Activated B cell treated with CpG ODN at 0.5 μM for 24 hours (primary cell): ENCODE measurements around the gene REG3A. TPM values are rescaled to one million over a fixed set of nuclear protein-coding genes. Genes with fewer than 3 reads are reported as not detected.

Source experiments
- ATAC-seq: fragments of 200-7000 bp; cut with Tn5 transposase; one replicate; pipeline ENCODE4 v1.10.0; 2021; ENCODE audit warnings: low read depth, mild to moderate bottlenecking, moderate library complexity
- CTCF ChIA-PET: fragments of 350-600 bp; sonication (Branson Sonifier 250); formaldehyde crosslinking; loops from one replicate; lab custom pipeline; 2021; ENCODE audit warnings: antibody characterized with exemption; lab: Charles Lee
- POLR2A ChIA-PET: fragments of 350-600 bp; sonication (Branson Sonifier 250); formaldehyde crosslinking; loops from one replicate; lab custom pipeline; 2021; ENCODE audit warnings: antibody characterized with exemption; lab: Charles Lee
- DNase-seq: peaks from one replicate; pipeline ENCODE4 v3.0.0; 2022
- H3K27ac Mint-ChIP-seq: one replicate; pipeline ENCODE4 v1.8.0; 2020; ENCODE audit warnings: mixed read lengths
- H3K27me3 Mint-ChIP-seq: one replicate; pipeline ENCODE4 v1.8.0; 2021; ENCODE audit warnings: mixed read lengths
- H3K36me3 Mint-ChIP-seq: one replicate; pipeline ENCODE4 v1.8.0; 2021; ENCODE audit warnings: low read depth, mixed read lengths
- H3K4me1 Mint-ChIP-seq: one replicate; pipeline ENCODE4 v1.8.0; 2021; ENCODE audit warnings: mixed read lengths
- H3K4me3 Mint-ChIP-seq: one replicate; pipeline ENCODE4 v1.8.0; 2020; ENCODE audit warnings: mild to moderate bottlenecking, mixed read lengths
- H3K9me3 Mint-ChIP-seq: one replicate; pipeline ENCODE4 v1.8.0; 2020; ENCODE audit warnings: mixed read lengths
- intact Hi-C: fragments of 100-400 bp; cut with micrococcal nuclease; formaldehyde crosslinking; loops from one replicate; pipeline ENCODE4 v1.15.1; 2024
- total RNA-seq: library from RNA; stranded (reverse); gene quantifications from 2 replicates; pipeline ENCODE4 v1.2.3, GENCODE V29; 2022
- TF ChIP-seq, protein P1 (sequence below): fragments of 200-600 bp; IDR thresholded peaks from one replicate; pipeline ENCODE4 v1.8.0; 2022; ENCODE audit warnings: antibody characterized with exemption, mild to moderate bottlenecking

The REG3A gene
- total RNA-seq, 1 donor from 2014 or later: not detected

DNA sequence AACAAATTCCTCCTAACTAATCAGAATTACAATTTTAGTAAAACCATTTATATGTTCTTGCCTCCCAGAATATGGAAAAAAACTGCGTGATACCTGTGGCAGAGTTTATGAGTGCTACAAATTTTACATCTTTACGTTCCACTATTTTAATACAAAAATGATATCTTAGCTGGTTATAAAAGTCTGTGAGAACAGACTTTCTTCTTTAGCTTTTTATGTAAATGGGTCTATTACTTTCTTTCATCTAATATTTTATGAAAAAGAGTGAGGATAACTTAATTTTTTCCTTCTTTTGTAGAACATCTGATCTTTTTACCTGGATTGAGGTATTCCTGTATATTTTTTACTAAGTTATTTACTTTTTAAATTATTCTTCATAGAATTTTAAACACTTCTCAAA lies 22.1 kb upstream of the REG3A start:
- POLR2A ChIA-PET: no interaction called here
- ATAC-seq: no peak
- Mint-ChIP-seq H3K4me1 (no peaks in the 10 kb centered on the region), H3K27me3 (no peaks in the 10 kb centered on the region), H3K9me3 (peaks cover 11% of the 10 kb centered on the region), H3K27ac (no peak overlapping the region), H3K36me3 (no peaks in the 10 kb centered on the region), H3K4me3 (no peak overlapping the region)
- no peak for DNase-seq
- intact Hi-C loops: no loop called here
- CTCF ChIA-PET: no interaction called here
- TF ChIP-seq, protein P1, sequence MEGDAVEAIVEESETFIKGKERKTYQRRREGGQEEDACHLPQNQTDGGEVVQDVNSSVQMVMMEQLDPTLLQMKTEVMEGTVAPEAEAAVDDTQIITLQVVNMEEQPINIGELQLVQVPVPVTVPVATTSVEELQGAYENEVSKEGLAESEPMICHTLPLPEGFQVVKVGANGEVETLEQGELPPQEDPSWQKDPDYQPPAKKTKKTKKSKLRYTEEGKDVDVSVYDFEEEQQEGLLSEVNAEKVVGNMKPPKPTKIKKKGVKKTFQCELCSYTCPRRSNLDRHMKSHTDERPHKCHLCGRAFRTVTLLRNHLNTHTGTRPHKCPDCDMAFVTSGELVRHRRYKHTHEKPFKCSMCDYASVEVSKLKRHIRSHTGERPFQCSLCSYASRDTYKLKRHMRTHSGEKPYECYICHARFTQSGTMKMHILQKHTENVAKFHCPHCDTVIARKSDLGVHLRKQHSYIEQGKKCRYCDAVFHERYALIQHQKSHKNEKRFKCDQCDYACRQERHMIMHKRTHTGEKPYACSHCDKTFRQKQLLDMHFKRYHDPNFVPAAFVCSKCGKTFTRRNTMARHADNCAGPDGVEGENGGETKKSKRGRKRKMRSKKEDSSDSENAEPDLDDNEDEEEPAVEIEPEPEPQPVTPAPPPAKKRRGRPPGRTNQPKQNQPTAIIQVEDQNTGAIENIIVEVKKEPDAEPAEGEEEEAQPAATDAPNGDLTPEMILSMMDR: no peak

DNA sequence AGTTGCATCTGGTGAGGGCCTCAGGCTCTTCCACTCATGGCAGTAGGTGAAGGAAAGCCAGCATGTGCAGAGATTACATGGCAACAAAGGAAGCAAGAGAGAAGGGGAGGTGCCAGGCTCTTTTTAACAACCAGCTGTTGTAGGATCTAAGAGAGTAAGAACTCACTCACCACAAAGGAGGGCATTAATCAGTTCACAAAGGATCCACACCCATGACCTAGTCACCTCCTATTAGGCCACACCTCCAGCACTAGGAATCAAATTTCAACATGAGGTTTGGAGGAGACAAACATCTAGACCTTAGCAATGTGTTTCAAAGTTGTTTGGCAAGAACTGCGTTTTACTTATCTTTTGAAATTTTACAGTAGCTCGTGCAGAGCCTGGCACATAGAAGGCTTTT lies 20.5 kb upstream of the REG3A start:
- POLR2A ChIA-PET: no interaction called here
- intact Hi-C loops: no loop called here

DNA sequence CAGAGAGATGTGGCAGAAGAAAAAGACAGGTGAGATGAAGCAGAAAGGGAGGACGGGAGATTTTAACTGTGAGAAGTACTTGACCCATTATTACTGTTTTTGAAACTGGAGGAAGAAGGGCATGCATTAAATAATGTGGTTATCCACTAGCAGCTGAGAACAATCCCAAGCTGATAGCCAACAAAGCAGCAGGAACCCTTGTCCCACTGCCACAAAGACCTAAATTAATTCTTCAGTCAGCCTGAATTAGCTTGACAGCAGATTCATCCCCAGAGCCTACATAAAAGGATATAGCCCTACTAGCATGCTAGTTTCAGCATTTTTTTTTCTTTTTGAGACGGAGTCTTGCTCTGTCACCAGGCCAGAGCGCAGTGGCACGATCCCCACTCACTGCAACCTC lies 19.5 kb upstream of the REG3A start:
- ChIA-PET POLR2A (no interaction called here), CTCF (no interaction called here)
- Mint-ChIP-seq H3K4me3 (no peak overlapping the region), H3K27ac (no peak overlapping the region), H3K27me3 (no peaks in the 10 kb centered on the region), H3K9me3 (peaks cover 9% of the 10 kb centered on the region), H3K36me3 (no peaks in the 10 kb centered on the region), H3K4me1 (no peaks in the 10 kb centered on the region)
- ATAC-seq (no peak), DNase-seq (no peak)
- intact Hi-C loops: no loop called here
- TF ChIP-seq, protein P1: no peak

More for the DNA sequence above, 20.5 kb upstream of the REG3A start:
- Mint-ChIP-seq H3K27ac (no peak overlapping the region), H3K4me1 (no peaks in the 10 kb centered on the region), H3K4me3 (no peak overlapping the region), H3K36me3 (no peaks in the 10 kb centered on the region), H3K27me3 (no peaks in the 10 kb centered on the region), H3K9me3 (peaks cover 11% of the 10 kb centered on the region)
- no peak for DNase-seq
- no peak for ATAC-seq
- TF ChIP-seq, protein P1: no peak
- CTCF ChIA-PET: no interaction called here

DNA sequence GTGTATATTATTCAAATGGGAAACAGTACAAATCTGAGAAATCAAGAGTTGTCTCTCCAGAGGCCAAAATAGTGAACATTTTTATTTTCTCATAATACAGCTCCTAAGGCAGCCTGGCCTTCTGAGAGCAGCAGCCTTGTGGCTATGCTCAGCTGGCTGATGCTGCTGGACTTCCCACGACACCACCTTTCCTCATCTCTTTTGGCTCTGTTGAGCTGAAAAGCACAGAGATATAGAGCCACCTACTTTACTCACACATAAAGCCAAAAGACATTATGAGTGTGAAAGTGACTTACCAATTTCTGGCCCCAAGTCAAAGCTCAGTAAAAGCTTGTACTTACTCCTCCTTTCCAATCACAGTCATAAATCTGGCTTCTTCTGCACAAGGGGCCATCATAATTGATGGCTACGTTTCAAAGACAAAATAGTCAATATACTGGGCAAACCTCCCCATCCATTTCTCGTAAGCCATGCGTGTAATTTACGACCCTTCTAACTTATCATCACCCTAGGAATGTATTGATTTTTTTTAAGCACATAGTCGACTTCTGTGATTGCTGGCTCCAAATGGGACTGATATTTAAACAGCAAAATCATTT lies 18.6 kb upstream of the REG3A start:
- H3K27me3 Mint-ChIP-seq: no peaks in the 10 kb centered on the region
- CTCF ChIA-PET: no interaction called here

DNA sequence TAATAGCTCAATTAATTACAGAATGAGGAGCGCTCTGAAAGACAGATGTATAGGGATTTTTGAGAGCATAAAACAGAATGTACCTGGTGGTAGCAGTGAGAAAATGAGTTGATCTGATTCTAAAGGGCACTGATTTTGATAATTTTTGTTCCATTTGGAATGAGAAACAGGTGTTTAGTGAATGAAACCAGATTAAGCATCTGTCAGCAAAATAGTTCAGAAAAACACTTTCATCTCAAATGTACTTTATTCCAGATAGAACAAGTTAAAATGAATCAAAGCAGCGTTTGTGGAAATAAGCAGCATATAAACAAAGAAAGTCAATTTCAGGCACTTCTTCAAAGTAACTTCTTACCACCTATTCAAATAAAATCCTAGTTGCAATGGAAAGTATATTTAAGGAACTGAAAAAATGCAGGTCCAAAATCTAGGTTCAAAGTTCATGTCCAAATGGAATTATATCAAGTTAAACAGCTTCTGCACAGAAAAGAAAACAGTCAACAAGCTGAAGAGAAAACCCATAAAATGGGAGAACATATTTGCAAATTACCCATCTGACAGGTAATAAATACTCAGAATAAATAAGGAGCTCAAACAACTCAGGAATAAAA lies 11.9 kb upstream of the REG3A start:
- DNase-seq (no peak), ATAC-seq (no peak)
- TF ChIP-seq, protein P1: no peak
- no peaks in the 10 kb centered on the region for H3K4me1 Mint-ChIP-seq
- H3K27me3 Mint-ChIP-seq: no peaks in the 10 kb centered on the region
- ChIA-PET POLR2A (no interaction called here), CTCF (no interaction called here)
- intact Hi-C loops: no loop called here
- H3K36me3 Mint-ChIP-seq: no peaks in the 10 kb centered on the region
- no peaks in the 10 kb centered on the region for H3K9me3 Mint-ChIP-seq
- H3K27ac Mint-ChIP-seq: no peak overlapping the region
- H3K4me3 Mint-ChIP-seq: no peak overlapping the region

More for the DNA sequence above, 18.6 kb upstream of the REG3A start:
- Mint-ChIP-seq H3K27ac (no peak overlapping the region), H3K36me3 (no peaks in the 10 kb centered on the region), H3K4me3 (no peak overlapping the region), H3K4me1 (no peaks in the 10 kb centered on the region), H3K9me3 (peaks cover 9% of the 10 kb centered on the region)
- DNase-seq (no peak), ATAC-seq (no peak)
- intact Hi-C loops: no loop called here
- TF ChIP-seq, protein P1: no peak
- POLR2A ChIA-PET: no interaction called here
